Kidney (tissue), 14 donors: ENCODE data around the gene PLXNC1. TPM values are rescaled to one million over a fixed set of nuclear protein-coding genes. Genes with fewer than 3 reads are reported as not detected.

Experiments
- DNase-seq, 5 donors: peaks; one replicate each; pipeline ENCODE4 v3.0.0-alpha.2; 2013 to 2020
- FAIRE-seq: peaks from 2 replicates; lab custom pipeline; 2012; peaks lifted over from hg19 to GRCh38; lab: Jason Lieb, UNC
- H3K27ac ChIP-seq, 2 donors: one replicate each; pipeline ENCODE4 v1.7.0; 2013; ENCODE audit warnings: low read depth in 2 of 2, low read length in 2 of 2, inconsistent platforms in 1 of 2
- H3K27me3 ChIP-seq: one replicate; pipeline ENCODE4 v1.7.1; 2013; ENCODE audit warnings: low read length, inconsistent platforms; ENCODE audit not compliant: control insufficient read depth, insufficient read depth
- H3K36me3 ChIP-seq, 3 donors: one replicate each; pipeline versions ENCODE4 v1.7.0 to v1.7.1; 2013; ENCODE audit warnings: low read length in 3 of 3, control low read depth in 1 of 3, inconsistent platforms in 1 of 3; ENCODE audit not compliant: insufficient read depth in 3 of 3, control insufficient read depth in 2 of 3
- H3K4me1 ChIP-seq, 3 donors: one replicate each; pipeline versions ENCODE4 v1.7.0 to v1.7.1; 2013; ENCODE audit warnings: low read length in 3 of 3, inconsistent platforms in 1 of 3, low read depth in 1 of 3; ENCODE audit not compliant: control insufficient read depth in 2 of 3, insufficient read depth in 2 of 3
- H3K4me3 ChIP-seq, 3 donors: one replicate each; pipeline versions ENCODE4 v1.7.0 to v1.8.1; 2013; ENCODE audit warnings: low read length in 3 of 3, control low read depth in 1 of 3, inconsistent platforms in 1 of 3
- H3K9ac ChIP-seq, 3 donors: one replicate each; pipeline versions ENCODE4 v1.7.0 to v1.7.1; 2013; ENCODE audit warnings: low read length in 3 of 3, control low read depth in 1 of 3, inconsistent platforms in 1 of 3
- H3K9me3 ChIP-seq, 3 donors: one replicate each; pipeline versions ENCODE4 v1.7.0 to v1.7.1; 2013; ENCODE audit warnings: low read length in 3 of 3, control low read depth in 1 of 3, inconsistent platforms in 1 of 3; ENCODE audit not compliant: control insufficient read depth in 2 of 3, insufficient read depth in 1 of 3
- CTCF ChIP-seq: IDR thresholded peaks from 3 replicates; pipeline ENCODE4 v1.5.1; 2012; ENCODE audit warnings: mild to moderate bottlenecking, moderate library complexity, borderline replicate concordance; ENCODE audit not compliant: insufficient read depth; ENCODE audit errors: extremely low read depth
- intact Hi-C: fragments of 100-400 bp; cut with DNase I; formaldehyde crosslinking; loops from one replicate; pipeline ENCODE4 v1.11.1; 2022
- polyA plus RNA-seq: library from polyadenylated mRNA; stranded (reverse); fragments of 350-450 nt; fragmentation: Illumina TruSeq; extraction: RNeasy Lipid Tissue Mini Kit (QIAGEN cat#74804); gene quantifications from one replicate; pipeline ENCODE4 v1.2.3, GENCODE V29; 2014; ENCODE audit warnings: low read depth, low replicate concordance; ENCODE audit not compliant: insufficient read depth
- total RNA-seq: library from RNA; stranded (reverse); fragmentation: NEBNext Ultra II Directional; extraction: Animal tissue kit (Norgen Biotek cat#: 25700); gene quantifications from one replicate; pipeline ENCODE4 v1.2.1, GENCODE V29; 2021
- donor health status: control.
- donor health status: control.
- donor health status: control.
- donor health status: control.
- donor health status: control.
- donor health status: DM: yes; HTN: yes; CAD: no.
- donor health status: Normal renal cell carcinoma (clear cell type).

Gene PLXNC1
- total and polyA plus RNA-seq, 2 donors from 2014 or later = 1.8 to 11.6 TPM

GRCh38 chr12:94183708-94184379, 35.5 kb downstream of the PLXNC1 start:
- FAIRE-seq = no peak
- DNase-seq = no peak
- no peak overlapping the region for H3K4me3 ChIP-seq
- no peak overlapping the region for H3K27ac ChIP-seq
- no peak for TF ChIP-seq CTCF
- intact Hi-C loops = no loop called here
- no peaks in the 10 kb centered on the region for H3K36me3 ChIP-seq
- H3K9ac ChIP-seq = no peak overlapping the region
- H3K9me3 ChIP-seq = no peaks in the 10 kb centered on the region
- H3K27me3 ChIP-seq = no peaks in the 10 kb centered on the region
- peaks cover 3 to 8% (median 3%) of the 10 kb centered on the region in 3 donors for H3K4me1 ChIP-seq

- Histone ChIP-seq H3K4me3 (no peak overlapping the region), H3K27me3 (no peaks in the 10 kb centered on the region), H3K4me1 (peaks cover 3 to 8% (median 3%) of the 10 kb centered on the region in 3 donors), H3K9ac (no peak overlapping the region), H3K27ac (no peak overlapping the region), H3K9me3 (no peaks in the 10 kb centered on the region), H3K36me3 (no peaks in the 10 kb centered on the region)
- DNase-seq (no peak), FAIRE-seq (no peak)
- intact Hi-C loops = no loop called here
- TF ChIP-seq CTCF = no peak
Measured at GRCh38 chr12:94184995-94185719, 36.8 kb downstream of the PLXNC1 start.

GRCh38 chr12:94185801-94186200, 37.4 kb downstream of the PLXNC1 start:
- H3K4me1 ChIP-seq = peaks cover 3 to 8% (median 3%) of the 10 kb centered on the region in 3 donors
- no peak for FAIRE-seq
- no peak overlapping the region for H3K9ac ChIP-seq
- no peak for TF ChIP-seq CTCF
- no peak overlapping the region for H3K27ac ChIP-seq
- DNase-seq = no peak
- no peak overlapping the region for H3K4me3 ChIP-seq
- no peaks in the 10 kb centered on the region for H3K9me3 ChIP-seq
- intact Hi-C loops = no loop called here
- no peaks in the 10 kb centered on the region for H3K27me3 ChIP-seq
- H3K36me3 ChIP-seq = no peaks in the 10 kb centered on the region
